ENCODE data around the gene RPS28. TPM values are rescaled to one million over a fixed set of nuclear protein-coding genes. Genes with fewer than 3 reads are reported as not detected.
A peak's percentile ranks its signal among the peaks of the same experiment; 100 is the strongest.

RPS28 gene
- total RNA-seq, 2 experiments from 2014 or later = 2,450 to 2,492 TPM

- ChIA-PET POLR2A (interaction anchor here (0.6 to 1.5 kb wide), 4 partner anchors 8 to 254 kb away, joined by 3 to 4 read pairs (median 4); no protein-coding TSS in a partner anchor), CTCF (interaction anchor here (1.2 kb wide), 1 partner anchor 36 kb away, joined by 3 read pairs; no protein-coding TSS in a partner anchor)
- H3K27me3 Mint-ChIP-seq = no peaks in the 10 kb centered on the region
- peak; percentile 50 for DNase-seq
- no peak overlapping the region for H3K4me3 Mint-ChIP-seq
- H3K4me1 Mint-ChIP-seq (ENCODE audit: low read depth) = peaks cover 34% of the 10 kb centered on the region
- intact Hi-C loops (cut with micrococcal nuclease) = loop anchor here (5.0 kb wide), 1 partner anchor 38 kb away; no protein-coding TSS in a partner anchor
- no peak for ATAC-seq
- H3K9me3 Mint-ChIP-seq = no peaks in the 10 kb centered on the region
- peaks cover 25% of the 10 kb centered on the region for H3K36me3 Mint-ChIP-seq (ENCODE audit: low read depth)
- TF ChIP-seq, protein P1, sequence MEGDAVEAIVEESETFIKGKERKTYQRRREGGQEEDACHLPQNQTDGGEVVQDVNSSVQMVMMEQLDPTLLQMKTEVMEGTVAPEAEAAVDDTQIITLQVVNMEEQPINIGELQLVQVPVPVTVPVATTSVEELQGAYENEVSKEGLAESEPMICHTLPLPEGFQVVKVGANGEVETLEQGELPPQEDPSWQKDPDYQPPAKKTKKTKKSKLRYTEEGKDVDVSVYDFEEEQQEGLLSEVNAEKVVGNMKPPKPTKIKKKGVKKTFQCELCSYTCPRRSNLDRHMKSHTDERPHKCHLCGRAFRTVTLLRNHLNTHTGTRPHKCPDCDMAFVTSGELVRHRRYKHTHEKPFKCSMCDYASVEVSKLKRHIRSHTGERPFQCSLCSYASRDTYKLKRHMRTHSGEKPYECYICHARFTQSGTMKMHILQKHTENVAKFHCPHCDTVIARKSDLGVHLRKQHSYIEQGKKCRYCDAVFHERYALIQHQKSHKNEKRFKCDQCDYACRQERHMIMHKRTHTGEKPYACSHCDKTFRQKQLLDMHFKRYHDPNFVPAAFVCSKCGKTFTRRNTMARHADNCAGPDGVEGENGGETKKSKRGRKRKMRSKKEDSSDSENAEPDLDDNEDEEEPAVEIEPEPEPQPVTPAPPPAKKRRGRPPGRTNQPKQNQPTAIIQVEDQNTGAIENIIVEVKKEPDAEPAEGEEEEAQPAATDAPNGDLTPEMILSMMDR (IDR thresholded peaks at IDR 0.05) = no peak
- H3K27ac Mint-ChIP-seq = no peak overlapping the region
Measured at GRCh38 chr19:8304841-8305621, 16.3 kb upstream of the RPS28 start.

DNA sequence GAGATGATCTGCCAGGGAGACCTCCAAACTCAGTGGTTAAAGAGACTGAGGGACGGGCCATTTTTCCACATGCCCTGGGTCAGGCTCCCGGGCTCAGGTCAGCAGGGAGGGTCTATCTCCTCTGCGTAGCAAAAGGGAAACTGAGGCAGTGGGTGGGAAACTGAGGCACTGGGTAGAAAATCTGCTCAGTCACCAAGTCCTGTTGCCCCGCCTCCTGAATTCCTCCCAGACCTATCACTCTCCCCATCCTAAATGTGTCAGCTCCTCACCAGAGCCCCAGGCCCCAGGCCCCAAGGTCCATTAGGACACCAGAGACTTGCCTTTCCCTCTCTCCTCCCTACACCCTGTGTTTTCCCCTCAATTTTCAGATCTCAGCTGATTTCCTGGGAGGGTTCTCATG is 15.5 kb upstream of the RPS28 start:
- TF ChIP-seq, protein P1 (IDR thresholded peaks at IDR 0.05) = no peak
- no peak for ATAC-seq
- ChIA-PET POLR2A (interaction anchor here (1.5 kb wide), 1 partner anchor 18 kb away, joined by 4 read pairs; no protein-coding TSS in a partner anchor), CTCF (interaction anchor here (1.2 kb wide), 1 partner anchor 36 kb away, joined by 3 read pairs; no protein-coding TSS in a partner anchor)
- Mint-ChIP-seq H3K36me3 (ENCODE audit: low read depth) (peaks cover 30% of the 10 kb centered on the region), H3K4me1 (ENCODE audit: low read depth) (peaks cover 34% of the 10 kb centered on the region), H3K9me3 (no peaks in the 10 kb centered on the region), H3K27ac (peak overlapping the region; percentile 96), H3K4me3 (peak overlapping the region; percentile 99), H3K27me3 (no peaks in the 10 kb centered on the region)
- DNase-seq = no peak
- intact Hi-C loops (cut with micrococcal nuclease) = loop anchor here (5.0 kb wide), 1 partner anchor 38 kb away; no protein-coding TSS in a partner anchor

- DNase-seq = no peak
- ChIA-PET POLR2A (interaction anchor here (0.8 to 2.8 kb wide), 4 partner anchors 10 to 17 kb away, joined by 3 to 16 read pairs (median 4); partner anchors contain the start of genes NDUFA7 and RPS28), CTCF (no interaction called here)
- TF ChIP-seq, protein P1 (IDR thresholded peaks at IDR 0.05) = no peak
- Mint-ChIP-seq H3K9me3 (no peaks in the 10 kb centered on the region), H3K27ac (peak overlapping the region; percentile 96), H3K4me1 (ENCODE audit: low read depth) (peaks cover 34% of the 10 kb centered on the region), H3K27me3 (no peaks in the 10 kb centered on the region), H3K36me3 (ENCODE audit: low read depth) (peaks cover 33% of the 10 kb centered on the region), H3K4me3 (peak overlapping the region; percentile 99)
- ATAC-seq = no peak
- intact Hi-C loops (cut with micrococcal nuclease) = loop anchor here (5.0 kb wide), 1 partner anchor 39 kb away; no protein-coding TSS in a partner anchor
Measured at GRCh38 chr19:8306235-8307054, 14.9 kb upstream of the RPS28 start.

GRCh38 chr19:8307400-8307964 is 13.8 kb upstream of the RPS28 start:
- H3K4me3 Mint-ChIP-seq = peak overlapping the region; percentile 99
- H3K36me3 Mint-ChIP-seq (ENCODE audit: low read depth) = peaks cover 33% of the 10 kb centered on the region
- DNase-seq (no peak), ATAC-seq (no peak)
- peak overlapping the region; percentile 96 for H3K27ac Mint-ChIP-seq
- peaks cover 34% of the 10 kb centered on the region for H3K4me1 Mint-ChIP-seq (ENCODE audit: low read depth)
- H3K27me3 Mint-ChIP-seq = no peaks in the 10 kb centered on the region
- ChIA-PET POLR2A (interaction anchor here (0.8 to 2.8 kb wide), 3 partner anchors 9 to 16 kb away, joined by 3 to 16 read pairs (median 3); partner anchors contain the start of genes NDUFA7 and RPS28), CTCF (no interaction called here)
- intact Hi-C loops (cut with micrococcal nuclease) = loop anchor here (5.0 kb wide), 1 partner anchor 40 kb away; no protein-coding TSS in a partner anchor
- TF ChIP-seq, protein P1 (IDR thresholded peaks at IDR 0.05) = no peak
- H3K9me3 Mint-ChIP-seq = no peaks in the 10 kb centered on the region
